Measurements from ENCODE around the gene SPINK13. TPM values are rescaled to one million over a fixed set of nuclear protein-coding genes. Genes with fewer than 3 reads are reported as not detected.

Gene SPINK13
- total RNA-seq, 2 experiments from 2014 or later = not detected

- intact Hi-C loops (cut with DNase I, micrococcal nuclease) = no loop called here
- CTCF ChIA-PET = no interaction called here
These were observed 40.4 kb downstream of the SPINK13 start for GRCh38 chr5:148309019-148309418.

GRCh38 chr5:148309746-148310145 is 41.2 kb downstream of the SPINK13 start:
- CTCF ChIA-PET = no interaction called here
- Histone ChIP-seq H3K9me3 (ENCODE audit: control insufficient read depth in 1 of 2, insufficient read depth in 1 of 2, low read length in 2 of 2) (peaks cover 0 to 7% of the 10 kb centered on the region in 2 experiments), H3K4me3 (ENCODE audit: low read length) (no peak overlapping the region), H3K36me3 (ENCODE audit: insufficient read depth, low read length) (no peaks in the 10 kb centered on the region), H3K4me1 (ENCODE audit: insufficient read depth, low read length) (no peaks in the 10 kb centered on the region), H3K27ac (ENCODE audit: low read depth in 1 of 2, low read length in 2 of 2) (no peak overlapping the region), H3K27me3 (ENCODE audit: control insufficient read depth in 1 of 2, insufficient read depth in 2 of 2, low read length in 2 of 2) (no peaks in the 10 kb centered on the region)
- POLR2A ChIA-PET = no interaction called here
- peaks cover 3% of the 10 kb centered on the region for H3K9me3 Mint-ChIP-seq
- H3K4me1 Mint-ChIP-seq (ENCODE audit: low read depth) = no peaks in the 10 kb centered on the region
- no peak overlapping the region for H3K4me3 Mint-ChIP-seq
- H3K27me3 Mint-ChIP-seq = peaks cover 6% of the 10 kb centered on the region
- no peak for TF ChIP-seq CTCF (IDR thresholded peaks at IDR 0.05)
- DNase-seq (no peak), ATAC-seq (ENCODE audit: poor library complexity) (no peak)
- intact Hi-C loops (cut with DNase I, micrococcal nuclease) = no loop called here
- H3K27ac Mint-ChIP-seq = no peak overlapping the region
- no peaks in the 10 kb centered on the region for H3K36me3 Mint-ChIP-seq (ENCODE audit: low read depth)

More at GRCh38 chr5:148309019-148309418, 40.4 kb downstream of the SPINK13 start:
- H3K27me3 Mint-ChIP-seq = peaks cover 6% of the 10 kb centered on the region
- H3K4me1 Mint-ChIP-seq (ENCODE audit: low read depth) = no peaks in the 10 kb centered on the region
- H3K36me3 Mint-ChIP-seq (ENCODE audit: low read depth) = no peaks in the 10 kb centered on the region
- Histone ChIP-seq H3K9me3 (ENCODE audit: control insufficient read depth in 1 of 2, insufficient read depth in 1 of 2, low read length in 2 of 2) (peaks cover 0 to 7% of the 10 kb centered on the region in 2 experiments), H3K4me3 (ENCODE audit: low read length) (no peak overlapping the region), H3K4me1 (ENCODE audit: insufficient read depth, low read length) (no peaks in the 10 kb centered on the region), H3K27ac (ENCODE audit: low read depth in 1 of 2, low read length in 2 of 2) (no peak overlapping the region), H3K36me3 (ENCODE audit: insufficient read depth, low read length) (no peaks in the 10 kb centered on the region), H3K27me3 (ENCODE audit: control insufficient read depth in 1 of 2, insufficient read depth in 2 of 2, low read length in 2 of 2) (no peaks in the 10 kb centered on the region)
- peaks cover 3% of the 10 kb centered on the region for H3K9me3 Mint-ChIP-seq
- DNase-seq (no peak), ATAC-seq (ENCODE audit: poor library complexity) (no peak)
- no peak overlapping the region for H3K4me3 Mint-ChIP-seq
- POLR2A ChIA-PET = no interaction called here
- no peak overlapping the region for H3K27ac Mint-ChIP-seq
- TF ChIP-seq CTCF (IDR thresholded peaks at IDR 0.05) = no peak

- Histone ChIP-seq H3K27me3 (ENCODE audit: control insufficient read depth in 1 of 2, insufficient read depth in 2 of 2, low read length in 2 of 2) (no peaks in the 10 kb centered on the region), H3K9me3 (ENCODE audit: control insufficient read depth in 1 of 2, insufficient read depth in 1 of 2, low read length in 2 of 2) (peaks cover 0 to 7% of the 10 kb centered on the region in 2 experiments), H3K27ac (ENCODE audit: low read depth in 1 of 2, low read length in 2 of 2) (no peak overlapping the region), H3K36me3 (ENCODE audit: insufficient read depth, low read length) (no peaks in the 10 kb centered on the region), H3K4me3 (ENCODE audit: low read length) (no peak overlapping the region), H3K4me1 (ENCODE audit: insufficient read depth, low read length) (no peaks in the 10 kb centered on the region)
- ChIA-PET CTCF (no interaction called here), POLR2A (no interaction called here)
- no peak overlapping the region for H3K4me3 Mint-ChIP-seq
- TF ChIP-seq CTCF (IDR thresholded peaks at IDR 0.05) = no peak
- no peaks in the 10 kb centered on the region for H3K4me1 Mint-ChIP-seq (ENCODE audit: low read depth)
- ATAC-seq (ENCODE audit: poor library complexity) (no peak), DNase-seq (no peak)
- H3K27me3 Mint-ChIP-seq = peaks cover 6% of the 10 kb centered on the region
- intact Hi-C loops (cut with DNase I, micrococcal nuclease) = no loop called here
- peaks cover 3% of the 10 kb centered on the region for H3K9me3 Mint-ChIP-seq
- no peaks in the 10 kb centered on the region for H3K36me3 Mint-ChIP-seq (ENCODE audit: low read depth)
- no peak overlapping the region for H3K27ac Mint-ChIP-seq
These were observed 42.9 kb downstream of the SPINK13 start for GRCh38 chr5:148311484-148311883.
